K562 (cell line): ENCODE measurements around the gene ATP2A1. TPM values are rescaled to one million over a fixed set of nuclear protein-coding genes. Genes with fewer than 3 reads are reported as not detected.

Source experiments
- ATAC-seq: fragments of 200-7000 bp; cut with Tn5 transposase; 3 replicates; pipeline ENCODE4 v1.9.1; 2020; ENCODE audit warnings: moderate library complexity
- BruUV-seq: library from RNA; stranded (reverse); fragments of 400-500 nt; replicated peaks from 2 replicates; lab custom pipeline; 2021; lab: Mats Ljungman, UMichigan
- CTCF ChIA-PET: fragments of 300-600 bp; formaldehyde crosslinking; extraction: SDS; loops from one replicate; lab custom pipeline; 2021; ENCODE audit warnings: low intra/inter-chr PET ratio; lab: Yijun Ruan, JAX
- POLR2A ChIA-PET: fragments of 300-600, 350-650 bp; sonication (Branson Sonifier 250); formaldehyde crosslinking; extraction: SDS; loops from one replicate; lab custom pipeline; 2021; ENCODE audit warnings: antibody characterized with exemption, inconsistent platforms; lab: Yijun Ruan, JAX
- DNase-seq, 4 experiments: peaks; one replicate each; pipeline versions ENCODE4 v3.0.0 to v3.0.0-alpha.2; 2011 to 2018; ENCODE audit warnings: low spot score in 3 of 4, mixed read lengths in 3 of 4; ENCODE audit errors: extremely low read depth in 1 of 4
- FAIRE-seq: peaks from 2 replicates; lab custom pipeline; 2011; peaks lifted over from hg19 to GRCh38; lab: Jason Lieb, UNC
- H2AFZ ChIP-seq: 2 replicates; pipeline ENCODE4 v1.6.0; 2011; ENCODE audit warnings: low read depth, low read length, control low read depth, inconsistent platforms
- H3K27ac ChIP-seq: fragments of 200-600 bp; 3 replicates; pipeline ENCODE4 v1.8.0; 2011; ENCODE audit warnings: low read depth, mild to moderate bottlenecking, control low read depth, inconsistent platforms, low read length, moderate library complexity, mixed read lengths; ENCODE audit errors: extremely low read depth
- H3K27me3 ChIP-seq, 2 experiments: fragments of 300-600 bp in 1 of 2; 2 replicates in 1 of 2; 3 replicates in 1 of 2; pipeline versions ENCODE4 v1.6.0 to v1.8.0; 2011; ENCODE audit warnings: inconsistent platforms in 2 of 2, low read length in 2 of 2, mild to moderate bottlenecking in 1 of 2, mixed read lengths in 1 of 2, moderate library complexity in 1 of 2; ENCODE audit not compliant: control insufficient read depth in 2 of 2, insufficient read depth in 2 of 2
- H3K36me3 ChIP-seq: fragments of 300-600 bp; 3 replicates; pipeline ENCODE4 v1.8.0; 2011; ENCODE audit warnings: mild to moderate bottlenecking, low read length, inconsistent platforms; ENCODE audit not compliant: control insufficient read depth, insufficient read depth
- H3K4me1 ChIP-seq, 2 experiments: fragments of 200-600 bp in 1 of 2; replicated peaks in 1 of 2; 2 replicates in 1 of 2; 3 replicates in 1 of 2; pipeline versions ENCODE4 v1.5.1 to v1.8.0; 2011; ENCODE audit warnings: inconsistent platforms in 2 of 2, low read length in 2 of 2, mild to moderate bottlenecking in 1 of 2, mixed read lengths in 1 of 2, moderate library complexity in 1 of 2; ENCODE audit not compliant: control insufficient read depth in 2 of 2, insufficient read depth in 2 of 2
- H3K4me2 ChIP-seq: 2 replicates; pipeline ENCODE4 v1.6.1; 2011; ENCODE audit warnings: low read length, control low read depth, inconsistent platforms, mixed read lengths; ENCODE audit not compliant: insufficient read depth
- H3K4me3 ChIP-seq: fragments of 200-600 bp; sonication (generic), shearing (Covaris generic); 2 replicates; pipeline ENCODE4 v1.5.1; 2016; ENCODE audit warnings: control low read depth, inconsistent platforms
- H3K79me2 ChIP-seq: fragments of 200-600 bp; 3 replicates; pipeline ENCODE4 v1.8.0; 2011; ENCODE audit warnings: low read length, inconsistent platforms; ENCODE audit not compliant: control insufficient read depth, insufficient read depth
- H3K9ac ChIP-seq, 2 experiments: 2 replicates each; pipeline versions ENCODE4 v1.6.0 to v1.6.1; 2011; ENCODE audit warnings: low read depth in 2 of 2, low read length in 2 of 2, control low read depth in 1 of 2, inconsistent platforms in 1 of 2, mild to moderate bottlenecking in 1 of 2, mixed read lengths in 1 of 2; ENCODE audit not compliant: insufficient read depth in 1 of 2
- H3K9me1 ChIP-seq: one replicate; pipeline ENCODE4 v1.6.0; 2011; ENCODE audit warnings: inconsistent platforms, mild to moderate bottlenecking, low read length, moderate library complexity; ENCODE audit not compliant: control insufficient read depth, insufficient read depth
- H3K9me3 ChIP-seq: replicated peaks from 2 replicates; pipeline ENCODE4 v1.5.1; 2011; ENCODE audit warnings: low read depth, low read length, inconsistent platforms; ENCODE audit not compliant: control insufficient read depth, insufficient read depth
- H4K20me1 ChIP-seq: replicated peaks from 2 replicates; pipeline ENCODE4 v1.6.1; 2011; ENCODE audit warnings: low read length, inconsistent platforms, mixed read lengths; ENCODE audit not compliant: control insufficient read depth, insufficient read depth
- ARID4B ChIP-seq: sonication (generic); formaldehyde crosslinking; IDR thresholded peaks from 2 replicates; pipeline ENCODE4 v1.8.0; 2022; ENCODE audit warnings: mild to moderate bottlenecking, missing genetic modification reagents
- ATF3 ChIP-seq, 2 experiments: fragments of 450-650 bp in 1 of 2; sonication (generic) in 1 of 2; formaldehyde crosslinking in 1 of 2; IDR thresholded peaks in 1 of 2; conservative IDR thresholded peaks in 1 of 2; 2 replicates each; pipeline versions ENCODE4 v1.6.1 to v1.8.1; 2016 to 2023; ENCODE audit warnings: mild to moderate bottlenecking in 2 of 2, moderate library complexity in 2 of 2, inconsistent platforms in 1 of 2, missing genetic modification reagents in 1 of 2
- CBX3 ChIP-seq, 2 experiments: IDR thresholded peaks; 1 replicate in 1 of 2; 2 replicates in 1 of 2; pipeline ENCODE4 v1.6.1; 2012; ENCODE audit warnings: inconsistent platforms in 2 of 2, low read length in 2 of 2, borderline replicate concordance in 1 of 2, control low read depth in 1 of 2
- CHD2 ChIP-seq: IDR thresholded peaks from 2 replicates; pipeline ENCODE4 v1.6.1; 2011; ENCODE audit warnings: low read depth, low read length
- E2F1 ChIP-seq: sonication (generic); formaldehyde crosslinking; IDR thresholded peaks from 2 replicates; pipeline ENCODE4 v1.8.1; 2023; ENCODE audit warnings: mild to moderate bottlenecking, missing genetic modification reagents, moderate library complexity
- HDAC8 ChIP-seq: fragments of 450-650 bp; IDR thresholded peaks from 2 replicates; pipeline ENCODE4 v1.6.1; 2016; ENCODE audit warnings: mild to moderate bottlenecking, missing genetic modification characterization, moderate library complexity, missing compliant biosample characterization
- HES1 ChIP-seq: fragments of 450-650 bp; IDR thresholded peaks from 2 replicates; pipeline ENCODE4 v1.6.1; 2016; ENCODE audit warnings: low read depth, mild to moderate bottlenecking, moderate library complexity
- KDM1A ChIP-seq, 2 experiments: fragments of 450-650 bp; IDR thresholded peaks; 2 replicates each; pipeline ENCODE4 v1.6.1; 2016; ENCODE audit warnings: mild to moderate bottlenecking in 2 of 2
- KHSRP ChIP-seq: fragments of 450-650 bp; IDR thresholded peaks from 2 replicates; pipeline ENCODE4 v1.6.1; 2017
- NFXL1 ChIP-seq: fragments of 450-650 bp; formaldehyde crosslinking; IDR thresholded peaks from 2 replicates; pipeline ENCODE4 v1.4.0; 2021; ENCODE audit warnings: mild to moderate bottlenecking
- OTX1 ChIP-seq: fragments of 450-650 bp; formaldehyde crosslinking; IDR thresholded peaks from 2 replicates; pipeline ENCODE4 v1.4.0; 2022; ENCODE audit warnings: mild to moderate bottlenecking
- TAL1 ChIP-seq: fragments of 450-650 bp; IDR thresholded peaks from 2 replicates; pipeline ENCODE4 v1.6.1; 2016; ENCODE audit warnings: mild to moderate bottlenecking
- ZNF282 ChIP-seq: sonication (generic); formaldehyde crosslinking; IDR thresholded peaks from 2 replicates; pipeline ENCODE4 v1.8.1; 2023; ENCODE audit warnings: missing genetic modification reagents
- ZNF398 ChIP-seq: fragments of 250-450 bp; sonication (Bioruptor Pico); IDR thresholded peaks from 2 replicates; pipeline ENCODE4 v1.8.0; 2021; ENCODE audit warnings: moderate library complexity, mild to moderate bottlenecking, inconsistent platforms
- WGBS: fragments of 100-300 bp; shearing (Covaris generic); methylation state at CpG from one replicate; pipeline ENCODE4 v1.1.6; 2016; ENCODE audit warnings: low coverage, mixed read lengths; ENCODE audit not compliant: insufficient coverage; ENCODE audit errors: missing lambda C conversion rate; 5-methylcytosine and 5-hydroxymethylcytosine counted together
- in situ Hi-C: fragments of 300-500 bp; cut with MboI; formaldehyde crosslinking; loops from 4 replicates; pipeline ENCODE4 v1.15.0; 2018; ENCODE audit warnings: inconsistent platforms, mixed read lengths
- intact Hi-C: fragments of 100-400 bp; cut with micrococcal nuclease; formaldehyde crosslinking; loops from 2 replicates; pipeline ENCODE4 v1.14.2; 2022
- polyA plus RNA-seq, 8 experiments: library from polyadenylated mRNA; depleted of rRNA in 4 of 8; stranded (reverse) in 5 of 8; unstranded in 3 of 8; fragments of >200 nt; fragmentation: Nextera tagmentation in 2 of 8; fragmentation: Illumina TruSeq in 1 of 8; extraction: Ambion mirVana in 2 of 8; extraction: Trizol in 1 of 8; gene quantifications; 2 replicates each; pipeline versions ENCODE4 v1.2.1 to v1.2.3, GENCODE V29; 2011 to 2014; ENCODE audit warnings: inconsistent platforms in 1 of 8, missing spikeins in 1 of 8
- total RNA-seq, 7 experiments: library from RNA; depleted of rRNA in 6 of 7; stranded (reverse); fragments of >200 nt in 6 of 7; fragmentation: Illumina TruSeq in 2 of 7; extraction: Trizol in 2 of 7; gene quantifications; 2 replicates each; pipeline versions ENCODE4 v1.2.1 to v1.2.3, GENCODE V29; 2011 to 2021; ENCODE audit warnings: low replicate concordance in 1 of 7

Gene ATP2A1
- total and polyA plus RNA-seq, 9 of the 15 experiments (the other 6 are each of a cell fraction or from before 2014, with no cell fraction given), result 0.25 to 2.6 (median 0.65) TPM

GRCh38 chr16:28930652-28931051 is 52.4 kb downstream of the ATP2A1 start:
- Histone ChIP-seq H3K9me1 (no peaks in the 10 kb centered on the region), H2AFZ (no peak overlapping the region), H3K36me3 (no peaks in the 10 kb centered on the region), H3K79me2 (peaks cover 5% of the 10 kb centered on the region), H3K9me3 (no peaks in the 10 kb centered on the region), H3K4me1 (peaks cover 4 to 21% of the 10 kb centered on the region in 2 experiments; a peak in 4 of 5 replicates), H3K27ac (no peak overlapping the region), H3K9ac (peak overlapping the region in 1 of 2 experiments; percentile 53; a peak in 1 of 4 replicates), H3K4me3 (no peak overlapping the region), H4K20me1 (no peaks in the 10 kb centered on the region), H3K27me3 (no peaks in the 10 kb centered on the region), H3K4me2 (no peak overlapping the region)
- in situ Hi-C loops (loop anchor here (25.0 kb wide), 1 partner anchor 493 kb away; no protein-coding TSS in a partner anchor), intact Hi-C loops (no loop called here)
- no TSS peak for BruUV-seq
- ChIA-PET CTCF (no interaction called here), POLR2A (interaction anchor here (0.6 kb wide), 1 partner anchor 98 kb away, joined by 3 read pairs; no protein-coding TSS in a partner anchor)
- no peak for DNase-seq
- no peak for ATAC-seq
- 65% methylated on average over 3 of the region's 3 CpGs for WGBS
- FAIRE-seq, result no peak
- TF ChIP-seq HDAC8 (tag), result no peak
- TF ChIP-seq OTX1 (CRISPR knock-in tag), result no peak
- TF ChIP-seq CHD2, result no peak
- no peak for TF ChIP-seq HES1
- TF ChIP-seq ZNF398, result no peak
- no peak for TF ChIP-seq ZNF282 (CRISPR knock-in tag)
- TF ChIP-seq KHSRP, result no peak
- TF ChIP-seq NFXL1 (CRISPR knock-in tag), result no peak
- TF ChIP-seq KDM1A (IDR thresholded peaks at IDR 0.05), result no peak
- TF ChIP-seq ATF3 (IDR thresholded peaks at IDR 0.05), result no peak
- TF ChIP-seq ATF3 (CRISPR knock-in tag; conservative IDR thresholded peaks at IDR 0.05), result no peak
- TF ChIP-seq CBX3 (IDR thresholded peaks at IDR 0.05; ENCODE audit: borderline replicate concordance in 1 of 2, low read length in 2 of 2), result no peak
- no peak for TF ChIP-seq E2F1 (CRISPR knock-in tag)
- TF ChIP-seq TAL1, result no peak
- TF ChIP-seq ARID4B, result no peak
